ENCODE measurements around the gene OR2A14. TPM values are rescaled to one million over a fixed set of nuclear protein-coding genes. Genes with fewer than 3 reads are reported as not detected.

Gene OR2A14
- total RNA-seq, 1 experiment from 2014 or later = not detected

DNA sequence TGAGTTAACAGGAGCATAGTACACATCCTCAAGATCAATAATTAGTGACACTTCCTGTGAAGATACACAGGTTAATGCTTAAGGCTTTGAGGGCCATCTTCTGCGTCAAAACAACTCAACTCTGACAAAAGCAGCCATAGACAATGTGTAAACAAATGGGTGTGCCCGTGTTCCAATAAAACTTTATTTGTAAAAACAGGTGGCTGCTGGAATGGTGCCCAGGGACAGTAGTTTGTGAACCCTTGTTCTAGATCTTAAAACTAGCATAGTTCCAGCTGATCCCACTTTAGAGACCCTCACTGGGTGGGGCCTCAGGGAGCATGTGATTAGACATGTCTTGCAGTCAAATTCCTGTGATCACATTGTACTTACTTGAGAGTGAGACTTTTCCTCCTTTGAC is 7.8 kb downstream of the OR2A14 start:
- POLR2A ChIA-PET (ENCODE audit: unreplicated experiment) = no interaction called here
- TF ChIP-seq, protein P1, sequence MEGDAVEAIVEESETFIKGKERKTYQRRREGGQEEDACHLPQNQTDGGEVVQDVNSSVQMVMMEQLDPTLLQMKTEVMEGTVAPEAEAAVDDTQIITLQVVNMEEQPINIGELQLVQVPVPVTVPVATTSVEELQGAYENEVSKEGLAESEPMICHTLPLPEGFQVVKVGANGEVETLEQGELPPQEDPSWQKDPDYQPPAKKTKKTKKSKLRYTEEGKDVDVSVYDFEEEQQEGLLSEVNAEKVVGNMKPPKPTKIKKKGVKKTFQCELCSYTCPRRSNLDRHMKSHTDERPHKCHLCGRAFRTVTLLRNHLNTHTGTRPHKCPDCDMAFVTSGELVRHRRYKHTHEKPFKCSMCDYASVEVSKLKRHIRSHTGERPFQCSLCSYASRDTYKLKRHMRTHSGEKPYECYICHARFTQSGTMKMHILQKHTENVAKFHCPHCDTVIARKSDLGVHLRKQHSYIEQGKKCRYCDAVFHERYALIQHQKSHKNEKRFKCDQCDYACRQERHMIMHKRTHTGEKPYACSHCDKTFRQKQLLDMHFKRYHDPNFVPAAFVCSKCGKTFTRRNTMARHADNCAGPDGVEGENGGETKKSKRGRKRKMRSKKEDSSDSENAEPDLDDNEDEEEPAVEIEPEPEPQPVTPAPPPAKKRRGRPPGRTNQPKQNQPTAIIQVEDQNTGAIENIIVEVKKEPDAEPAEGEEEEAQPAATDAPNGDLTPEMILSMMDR (conservative IDR thresholded peaks at IDR 0.05) = no peak
- TF ChIP-seq EZH2 (IDR thresholded peaks at IDR 0.05; ENCODE audit: low read depth) = no peak
- H3K9me2 ChIP-seq (ENCODE audit: insufficient read depth) = no peaks in the 10 kb centered on the region
- no peaks in the 10 kb centered on the region for H3K27me3 ChIP-seq (ENCODE audit: insufficient read depth, low read depth)
- BruUV-seq (replicated peaks) = no TSS peak
- H3K79me2 ChIP-seq (ENCODE audit: low read depth) = no peaks in the 10 kb centered on the region
- no peaks in the 10 kb centered on the region for H3K9me3 ChIP-seq (ENCODE audit: insufficient read depth, low read depth)
- no peaks in the 10 kb centered on the region for H3F3A ChIP-seq (ENCODE audit: insufficient read depth, low read depth)
- intact Hi-C loops (cut with micrococcal nuclease; ENCODE audit: unreplicated experiment) = no loop called here
- no peaks in the 10 kb centered on the region for H4K20me1 ChIP-seq (ENCODE audit: insufficient read depth)
- no peaks in the 10 kb centered on the region for H3K36me3 ChIP-seq (ENCODE audit: low read depth)
- CTCF ChIA-PET = no interaction called here
- H3K27ac ChIP-seq = no peak overlapping the region
- no peak overlapping the region for H3K4me3 ChIP-seq
- no peak overlapping the region for H2AFZ ChIP-seq
- H3K4me2 ChIP-seq = no peak overlapping the region
- no peaks in the 10 kb centered on the region for H3K4me1 ChIP-seq (replicated peaks; ENCODE audit: insufficient read depth)
- no peak for DNase-seq

DNA sequence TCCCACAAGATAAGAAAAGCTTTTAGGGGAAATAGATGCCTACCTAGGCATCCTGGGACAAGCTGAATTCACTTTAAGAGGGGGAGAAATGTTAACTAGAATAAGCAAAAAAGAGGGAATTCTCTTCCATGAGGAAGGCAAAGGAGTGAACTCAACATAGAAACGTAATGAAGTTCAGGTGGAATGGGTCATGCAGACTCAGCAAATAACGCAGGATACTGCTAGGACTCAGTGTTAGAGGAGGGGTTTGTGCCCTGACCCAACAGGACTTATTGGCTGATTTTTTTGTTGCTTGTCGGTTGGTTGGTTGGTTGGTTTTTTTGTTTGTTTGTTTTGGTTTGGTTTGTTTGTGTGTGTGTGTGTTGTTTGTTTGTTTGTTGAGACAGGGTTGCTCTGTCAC is 9.3 kb downstream of the OR2A14 start:
- Histone ChIP-seq H2AFZ (no peak overlapping the region), H3K4me2 (no peak overlapping the region), H4K20me1 (ENCODE audit: insufficient read depth) (no peaks in the 10 kb centered on the region), H3K9me3 (ENCODE audit: insufficient read depth, low read depth) (no peaks in the 10 kb centered on the region), H3F3A (ENCODE audit: insufficient read depth, low read depth) (no peaks in the 10 kb centered on the region), H3K4me3 (no peak overlapping the region), H3K4me1 (replicated peaks; ENCODE audit: insufficient read depth) (no peaks in the 10 kb centered on the region), H3K9me2 (ENCODE audit: insufficient read depth) (no peaks in the 10 kb centered on the region), H3K27me3 (ENCODE audit: insufficient read depth, low read depth) (no peaks in the 10 kb centered on the region), H3K27ac (no peak overlapping the region), H3K79me2 (ENCODE audit: low read depth) (no peaks in the 10 kb centered on the region), H3K36me3 (ENCODE audit: low read depth) (no peaks in the 10 kb centered on the region)
- ChIA-PET CTCF (no interaction called here), POLR2A (ENCODE audit: unreplicated experiment) (no interaction called here)
- peak in 1 of 2 experiments; percentile 3 for DNase-seq
- BruUV-seq (replicated peaks) = no TSS peak
- TF ChIP-seq, protein P1 (conservative IDR thresholded peaks at IDR 0.05) = no peak
- TF ChIP-seq EZH2 (IDR thresholded peaks at IDR 0.05; ENCODE audit: low read depth) = no peak
- intact Hi-C loops (cut with micrococcal nuclease; ENCODE audit: unreplicated experiment) = no loop called here

DNA sequence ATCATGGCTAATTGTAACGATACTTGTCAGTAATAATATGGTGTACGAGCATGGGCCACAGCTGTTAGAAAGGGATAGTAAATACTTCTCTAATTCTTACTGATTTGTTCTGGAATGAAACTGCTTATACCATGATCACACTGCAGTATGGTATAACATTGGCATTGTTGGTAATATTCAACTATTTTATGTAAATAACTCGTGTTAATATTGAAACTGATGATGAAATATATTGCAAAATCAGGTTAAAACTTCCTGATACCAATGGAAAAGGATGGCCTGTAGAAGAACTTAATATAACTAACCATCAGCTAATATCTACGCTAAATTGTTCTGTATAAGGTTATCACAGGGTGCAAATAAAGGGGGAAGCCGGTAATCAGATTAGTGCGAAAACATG is 10.3 kb downstream of the OR2A14 start:
- CTCF ChIA-PET = no interaction called here
- no peaks in the 10 kb centered on the region for H3K27me3 ChIP-seq (ENCODE audit: insufficient read depth, low read depth)
- no peak overlapping the region for H3K4me3 ChIP-seq
- no peak overlapping the region for H3K27ac ChIP-seq
- no peak overlapping the region for H2AFZ ChIP-seq
- H3K9me3 ChIP-seq (ENCODE audit: insufficient read depth, low read depth) = no peaks in the 10 kb centered on the region
- intact Hi-C loops (cut with micrococcal nuclease; ENCODE audit: unreplicated experiment) = no loop called here
- no peak for TF ChIP-seq EZH2 (IDR thresholded peaks at IDR 0.05; ENCODE audit: low read depth)
- TF ChIP-seq, protein P1 (conservative IDR thresholded peaks at IDR 0.05) = no peak
- H3K4me2 ChIP-seq = no peak overlapping the region
- BruUV-seq (replicated peaks) = no TSS peak
- H4K20me1 ChIP-seq (ENCODE audit: insufficient read depth) = no peaks in the 10 kb centered on the region
- H3K36me3 ChIP-seq (ENCODE audit: low read depth) = no peaks in the 10 kb centered on the region
- peak in 1 of 2 experiments; percentile 11 for DNase-seq
- no peaks in the 10 kb centered on the region for H3K9me2 ChIP-seq (ENCODE audit: insufficient read depth)
- H3K4me1 ChIP-seq (replicated peaks; ENCODE audit: insufficient read depth) = no peaks in the 10 kb centered on the region
- H3K79me2 ChIP-seq (ENCODE audit: low read depth) = no peaks in the 10 kb centered on the region
- H3F3A ChIP-seq (ENCODE audit: insufficient read depth, low read depth) = no peaks in the 10 kb centered on the region
- POLR2A ChIA-PET (ENCODE audit: unreplicated experiment) = no interaction called here

All from PC-9 (cell line).